Psoas muscle (tissue), 8 donors: Measurements from ENCODE around the gene PNPLA3. TPM values are rescaled to one million over a fixed set of nuclear protein-coding genes. Genes with fewer than 3 reads are reported as not detected.

Experiments used
- ATAC-seq, 4 donors: fragments of 200-7000 bp; cut with Tn5 transposase; one replicate each; pipeline ENCODE4 v1.9.1; 2020; ENCODE audit warnings: moderate library complexity in 3 of 4, mild to moderate bottlenecking in 2 of 4
- DNase-seq, 2 donors: peaks; one replicate each; pipeline ENCODE4 v3.0.0-alpha.2; 2020
- H3K27ac ChIP-seq: fragments of 200-600 bp; one replicate; pipeline ENCODE4 v1.8.0; 2022
- H3K27me3 ChIP-seq, 3 donors: fragments of 200-600 bp in 1 of 3; one replicate each; pipeline versions ENCODE4 v1.6.1 to v1.8.0; 2013 to 2022; ENCODE audit warnings: low read length in 2 of 3, mild to moderate bottlenecking in 2 of 3, moderate library complexity in 1 of 3; ENCODE audit not compliant: insufficient read depth in 3 of 3
- H3K36me3 ChIP-seq, 2 donors: fragments of 200-600 bp in 1 of 2; one replicate each; pipeline versions ENCODE4 v1.6.1 to v1.8.0; 2013 to 2022; ENCODE audit warnings: low read depth in 1 of 2, mild to moderate bottlenecking in 1 of 2, moderate library complexity in 1 of 2; ENCODE audit not compliant: insufficient read depth in 1 of 2
- H3K4me1 ChIP-seq: fragments of 200-600 bp; one replicate; pipeline ENCODE4 v1.8.0; 2022
- H3K4me3 ChIP-seq: fragments of 200-600 bp; one replicate; pipeline ENCODE4 v1.8.0; 2022; ENCODE audit warnings: mild to moderate bottlenecking
- H3K9me3 ChIP-seq: fragments of 200-600 bp; one replicate; pipeline ENCODE4 v1.8.0; 2022
- WGBS, 3 donors: extraction: QIAGEN DNeasy Blood & Tissue Kit; methylation state at CpG; one replicate each; pipeline versions ENCODE4 v1.1.6 to v1.1.7; 2013; 5-methylcytosine and 5-hydroxymethylcytosine counted together
- intact Hi-C, 2 donors: fragments of 100-400 bp; cut with DNase I; formaldehyde crosslinking; loops; one replicate each; pipeline versions ENCODE4 v1.11.0 to v1.14.2; 2022
- polyA plus RNA-seq, 3 donors: library from polyadenylated mRNA; stranded (reverse); fragments of 200-250 nt; gene quantifications; one replicate each; pipeline ENCODE4 v1.2.3, GENCODE V29; 2013
- total RNA-seq, 4 donors: library from RNA; stranded (reverse); fragmentation: NEBNext Ultra II Directional in 2 of 4; extraction: Animal tissue kit (Norgen Biotek cat#: 25700) in 2 of 4; gene quantifications; one replicate each; pipeline versions ENCODE4 v1.2.1 to v1.2.4, GENCODE V29; 2021 to 2023
- TF ChIP-seq, protein P1 (sequence below): fragments of 200-600 bp; IDR thresholded peaks from one replicate; pipeline ENCODE4 v1.8.0; 2022; ENCODE audit warnings: antibody characterized with exemption
- donor health status: healthy with polysubstance abuse.
- donor health status: DM: no; HTN: no; CAD: no; lungs with moderate emphysema.
- donor health status: Bipolar disorder and iron deficiency.
- donor health status: healthy.
- donor health status: DM: yes; HTN: yes; CAD: no.
- donor health status: DM: no; HTN: no; CAD: no.
- donor health status: DM: no; HTN: no; CAD: no.
- donor health status: DM: yes; HTN: yes; CAD: no.

The PNPLA3 gene
- total and polyA plus RNA-seq, 7 donors, result 0.29 to 3.3 (median 0.61) TPM; not detected in 1

DNA sequence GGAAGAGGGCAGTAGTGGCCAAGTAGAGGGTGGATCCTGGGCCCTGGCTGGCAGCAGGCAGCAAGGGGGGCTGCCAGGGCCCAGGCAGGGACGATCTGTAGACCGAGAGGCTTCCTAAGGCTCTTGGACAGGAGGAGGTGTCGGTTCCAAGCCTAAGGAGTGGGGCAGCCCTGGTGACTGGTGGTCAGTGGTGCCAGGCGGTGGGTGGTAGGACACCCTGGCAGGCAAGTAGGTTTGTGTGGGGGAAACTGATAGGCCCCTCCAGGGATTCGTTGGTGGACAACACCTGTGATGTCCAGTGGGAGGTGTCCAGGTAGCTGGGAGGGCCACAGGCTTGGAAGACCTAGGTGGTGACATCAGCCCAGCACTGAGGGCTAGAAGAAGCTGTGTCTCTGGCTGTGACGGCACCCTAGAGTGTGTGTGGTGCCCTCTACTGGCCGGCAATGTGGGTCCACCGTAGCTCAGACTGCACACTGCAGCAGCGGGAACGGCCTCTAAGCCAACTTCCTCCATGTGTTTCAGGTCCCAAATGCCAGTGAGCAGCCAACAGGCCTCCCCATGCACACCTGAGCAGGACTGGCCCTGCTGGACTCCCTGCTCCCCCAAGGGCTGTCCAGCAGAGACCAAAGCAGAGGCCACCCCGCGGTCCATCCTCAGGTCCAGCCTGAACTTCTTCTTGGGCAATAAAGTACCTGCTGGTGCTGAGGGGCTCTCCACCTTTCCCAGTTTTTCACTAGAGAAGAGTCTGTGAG lies 22.2 kb downstream of the PNPLA3 start:
- WGBS, 3 donors, result 48 to 54% (median 50%) methylated on average over 12 of the region's 12 CpGs
- ATAC-seq, result peak; percentile 77 to 88 (median 86)
- intact Hi-C loops, result no loop called here

DNA sequence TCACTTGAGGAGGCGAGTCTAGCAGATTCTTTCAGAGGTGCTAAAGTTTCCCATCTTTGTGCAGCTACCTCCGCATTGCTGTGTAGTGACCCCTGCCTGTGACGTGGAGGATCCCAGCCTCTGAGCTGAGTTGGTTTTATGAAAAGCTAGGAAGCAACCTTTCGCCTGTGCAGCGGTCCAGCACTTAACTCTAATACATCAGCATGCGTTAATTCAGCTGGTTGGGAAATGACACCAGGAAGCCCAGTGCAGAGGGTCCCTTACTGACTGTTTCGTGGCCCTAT lies 22.7 kb downstream of the PNPLA3 start:
- 69 to 77% (median 77%) methylated on average over 7 of the region's 7 CpGs for WGBS, 3 donors
- peak in 1 of 4 donors; percentile 5 for ATAC-seq
- TF ChIP-seq, protein P1, sequence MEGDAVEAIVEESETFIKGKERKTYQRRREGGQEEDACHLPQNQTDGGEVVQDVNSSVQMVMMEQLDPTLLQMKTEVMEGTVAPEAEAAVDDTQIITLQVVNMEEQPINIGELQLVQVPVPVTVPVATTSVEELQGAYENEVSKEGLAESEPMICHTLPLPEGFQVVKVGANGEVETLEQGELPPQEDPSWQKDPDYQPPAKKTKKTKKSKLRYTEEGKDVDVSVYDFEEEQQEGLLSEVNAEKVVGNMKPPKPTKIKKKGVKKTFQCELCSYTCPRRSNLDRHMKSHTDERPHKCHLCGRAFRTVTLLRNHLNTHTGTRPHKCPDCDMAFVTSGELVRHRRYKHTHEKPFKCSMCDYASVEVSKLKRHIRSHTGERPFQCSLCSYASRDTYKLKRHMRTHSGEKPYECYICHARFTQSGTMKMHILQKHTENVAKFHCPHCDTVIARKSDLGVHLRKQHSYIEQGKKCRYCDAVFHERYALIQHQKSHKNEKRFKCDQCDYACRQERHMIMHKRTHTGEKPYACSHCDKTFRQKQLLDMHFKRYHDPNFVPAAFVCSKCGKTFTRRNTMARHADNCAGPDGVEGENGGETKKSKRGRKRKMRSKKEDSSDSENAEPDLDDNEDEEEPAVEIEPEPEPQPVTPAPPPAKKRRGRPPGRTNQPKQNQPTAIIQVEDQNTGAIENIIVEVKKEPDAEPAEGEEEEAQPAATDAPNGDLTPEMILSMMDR, result no peak
- no peak for DNase-seq
- no peaks in the 10 kb centered on the region for H3K4me1 ChIP-seq
- H3K4me3 ChIP-seq, result no peak overlapping the region
- intact Hi-C loops, result no loop called here
- H3K27ac ChIP-seq, result no peak overlapping the region
- H3K9me3 ChIP-seq, result peaks cover 7% of the 10 kb centered on the region
- H3K36me3 ChIP-seq, result peaks cover 0 to 4% of the 10 kb centered on the region in 2 donors
- no peaks in the 10 kb centered on the region for H3K27me3 ChIP-seq

More for the DNA sequence above, 22.2 kb downstream of the PNPLA3 start:
- Histone ChIP-seq H3K27me3 (no peaks in the 10 kb centered on the region), H3K27ac (no peak overlapping the region), H3K4me1 (no peaks in the 10 kb centered on the region), H3K36me3 (peaks cover 0 to 4% of the 10 kb centered on the region in 2 donors), H3K4me3 (no peak overlapping the region), H3K9me3 (peaks cover 7% of the 10 kb centered on the region)
- peak; percentile 60 to 72 for DNase-seq
- TF ChIP-seq, protein P1, result peak; percentile 48

DNA sequence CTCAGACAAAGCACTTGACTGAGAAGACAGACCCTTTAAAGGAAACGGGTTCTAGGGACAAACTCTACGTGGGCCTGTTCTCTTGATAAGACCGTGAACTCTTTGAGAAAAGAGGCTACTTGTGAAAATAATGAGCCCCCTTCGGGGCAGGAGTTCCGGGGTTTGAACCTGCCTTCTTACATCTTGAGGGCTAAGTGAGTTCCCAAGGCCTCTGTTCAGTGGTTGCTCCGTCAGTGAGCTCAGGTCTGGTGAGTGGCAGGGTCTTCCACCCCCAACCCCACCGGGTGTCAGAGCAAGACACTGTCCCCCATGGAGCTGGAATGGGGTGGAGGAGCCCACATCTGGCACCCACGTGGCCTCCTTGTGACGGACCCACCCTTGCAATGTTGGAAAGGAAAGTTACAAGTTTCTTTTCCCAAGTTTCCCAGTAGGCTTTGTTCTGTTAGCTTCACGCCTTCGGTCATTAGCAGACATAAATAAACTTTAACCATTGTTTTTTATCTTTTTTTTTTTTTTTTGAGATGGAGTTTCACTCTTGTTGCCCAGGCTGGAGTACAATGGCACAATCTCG lies 25.3 kb downstream of the PNPLA3 start:
- TF ChIP-seq, protein P1, result no peak
- intact Hi-C loops, result no loop called here
- peaks cover 3% of the 10 kb centered on the region for H3K4me1 ChIP-seq
- no peaks in the 10 kb centered on the region for H3K27me3 ChIP-seq
- ATAC-seq (no peak), DNase-seq (no peak)
- no peaks in the 10 kb centered on the region for H3K36me3 ChIP-seq
- H3K27ac ChIP-seq, result no peak overlapping the region
- no peak overlapping the region for H3K4me3 ChIP-seq
- H3K9me3 ChIP-seq, result no peaks in the 10 kb centered on the region
- 83 to 86% (median 84%) methylated on average over 12 of the region's 12 CpGs for WGBS, 3 donors

DNA sequence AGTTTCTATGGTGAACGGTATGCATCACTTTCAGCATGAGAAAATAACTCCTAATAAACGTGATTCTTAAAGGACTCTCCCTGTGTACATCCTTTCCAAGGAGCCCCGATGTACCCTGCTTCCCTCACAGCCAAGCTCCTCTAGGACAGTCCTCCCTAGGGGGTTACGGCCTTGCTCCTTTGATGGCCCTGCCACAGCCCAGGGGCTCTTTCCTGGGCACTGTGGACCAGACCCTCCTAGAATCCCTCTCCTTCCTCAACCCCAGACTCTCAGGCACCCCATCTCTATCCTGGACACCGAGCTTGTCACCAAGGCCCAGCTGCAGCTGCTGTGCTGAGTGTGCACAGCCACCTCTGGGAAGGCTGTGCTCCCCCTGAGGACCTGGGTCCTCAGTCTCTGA lies 27.8 kb downstream of the PNPLA3 start:
- TF ChIP-seq, protein P1, result no peak
- no peak for ATAC-seq
- DNase-seq, result no peak
- H3K36me3 ChIP-seq, result no peaks in the 10 kb centered on the region
- H3K9me3 ChIP-seq, result no peaks in the 10 kb centered on the region
- H3K27ac ChIP-seq, result no peak overlapping the region
- no peaks in the 10 kb centered on the region for H3K27me3 ChIP-seq
- intact Hi-C loops, result loop anchor here in 1 of 2 donors (10.0 kb wide), 1 partner anchor 127 kb away; no protein-coding TSS in a partner anchor
- H3K4me1 ChIP-seq, result peaks cover 17% of the 10 kb centered on the region
- WGBS, 3 donors, result 77 to 83% (median 77%) methylated on average over 5 of the region's 5 CpGs
- H3K4me3 ChIP-seq, result no peak overlapping the region
